Esophagus muscularis mucosa (tissue), 4 donors: Measurements from ENCODE around the gene ORM1. TPM values are rescaled to one million over a fixed set of nuclear protein-coding genes. Genes with fewer than 3 reads are reported as not detected.

Experiments
- DNase-seq: peaks from one replicate; pipeline ENCODE4 v3.0.0-alpha.2; 2017; ENCODE audit errors: extremely low spot score
- H3K27ac ChIP-seq, 4 donors: fragments of 200-600 bp; sonication (generic); replicated peaks in 1 of 4; 1 replicate in 3 of 4; 2 replicates in 1 of 4; pipeline ENCODE4 v1.5.1; 2016 to 2019; ENCODE audit warnings: mild to moderate bottlenecking in 1 of 4
- H3K27me3 ChIP-seq, 4 donors: fragments of 200-600 bp; sonication (generic); one replicate each; pipeline versions ENCODE4 v1.5.1 to v1.6.0; 2016 to 2019
- H3K36me3 ChIP-seq, 4 donors: fragments of 200-600 bp; sonication (generic); one replicate each; pipeline ENCODE4 v1.5.1; 2016 to 2019
- H3K4me1 ChIP-seq, 4 donors: fragments of 200-600 bp; sonication (generic); one replicate each; pipeline ENCODE4 v1.5.1; 2016 to 2019
- H3K4me3 ChIP-seq, 4 donors: fragments of 200-600 bp; sonication (generic); 1 replicate in 2 of 4; 2 replicates in 2 of 4; pipeline ENCODE4 v1.5.1; 2016 to 2019; ENCODE audit warnings: mild to moderate bottlenecking in 4 of 4, moderate library complexity in 1 of 4
- H3K9me3 ChIP-seq, 4 donors: fragments of 200-600 bp; sonication (generic); 1 replicate in 3 of 4; 2 replicates in 1 of 4; pipeline ENCODE4 v1.5.1; 2016 to 2019
- EP300 ChIP-seq: sonication (generic); formaldehyde crosslinking; IDR thresholded peaks from one replicate; pipeline ENCODE4 v1.6.1; 2017; ENCODE audit warnings: antibody characterized with exemption
- POLR2A ChIP-seq: fragments of 450-650 bp; IDR thresholded peaks from one replicate; pipeline ENCODE4 v1.6.1; 2017; ENCODE audit warnings: antibody characterized with exemption, moderate library complexity, mild to moderate bottlenecking, low read depth
- POLR2AphosphoS5 ChIP-seq, 2 donors: sonication (generic); formaldehyde crosslinking; IDR thresholded peaks; one replicate each; pipeline ENCODE4 v1.6.1; 2017; ENCODE audit warnings: antibody characterized with exemption in 2 of 2
- WGBS: methylation state at CpG from one replicate; pipeline ENCODE4 v1.1.5; 2018; 5-methylcytosine and 5-hydroxymethylcytosine counted together
- intact Hi-C: fragments of 100-400 bp; cut with DNase I; formaldehyde crosslinking; loops from one replicate; pipeline ENCODE4 v1.15.1; 2023
- total RNA-seq, 4 donors: library from RNA; depleted of rRNA; stranded (reverse); fragments of >200 nt; gene quantifications; one replicate each; pipeline versions ENCODE4 v1.1.0 to v1.2.1, GENCODE V29; 2016
- TF ChIP-seq, protein P1 (sequence below), 3 experiments: fragments of 200-600 bp in 2 of 3; fragments of 450-650 bp in 1 of 3; sonication (generic) in 2 of 3; IDR thresholded peaks; one replicate each; pipeline ENCODE4 v1.5.1; 2017 to 2019; ENCODE audit warnings: antibody characterized with exemption in 3 of 3, mild to moderate bottlenecking in 2 of 3, moderate library complexity in 1 of 3

ORM1 gene
- total RNA-seq, 4 donors from 2014 or later = 1.3 TPM; not detected in 3

DNA sequence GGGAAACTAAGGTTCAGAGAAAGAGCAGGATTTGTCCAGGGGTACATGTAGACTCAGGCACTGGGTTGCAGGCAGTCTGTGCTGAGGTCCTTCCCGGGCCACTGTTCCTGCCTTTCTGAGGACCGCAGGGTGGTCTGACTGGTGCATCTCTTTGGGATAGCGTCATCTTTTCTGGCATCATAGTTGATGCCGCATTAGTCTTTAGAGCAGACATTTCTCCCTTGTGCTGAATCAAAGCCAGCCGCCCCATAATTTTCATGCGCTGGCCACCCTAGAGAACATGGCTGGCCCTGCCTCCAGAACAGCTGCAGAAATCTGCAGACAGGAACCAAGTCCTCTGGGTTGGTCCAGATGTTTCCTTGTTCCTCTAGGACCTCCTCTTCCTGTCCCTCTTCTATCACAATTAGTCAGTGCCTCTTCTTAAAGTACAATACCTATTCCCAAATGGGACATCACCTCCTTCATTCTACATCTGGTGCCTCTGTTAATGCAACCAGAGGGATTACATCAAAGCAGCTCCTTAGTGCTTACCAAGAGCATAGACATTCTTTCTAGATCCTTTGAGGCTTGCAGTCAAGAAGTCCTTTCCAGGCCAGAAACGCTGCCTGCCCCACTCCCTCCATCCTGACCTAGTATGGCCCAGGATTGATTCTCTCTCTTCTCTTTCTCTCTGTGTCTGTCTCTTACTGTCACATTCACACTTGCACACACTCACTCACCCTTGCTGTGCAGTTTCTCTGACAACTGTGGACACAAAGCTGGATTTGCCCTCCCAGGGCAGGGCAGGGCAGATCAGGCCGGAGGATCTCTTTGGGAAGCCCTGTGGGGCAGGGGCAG lies 42.0 kb upstream of the ORM1 start:
- Histone ChIP-seq H3K27me3 (no peaks in the 10 kb centered on the region), H3K4me3 (no peak overlapping the region), H3K4me1 (peaks cover 0 to 5% (median 0%) of the 10 kb centered on the region in 4 donors), H3K9me3 (no peaks in the 10 kb centered on the region), H3K36me3 (peaks cover 0 to 3% (median 0%) of the 10 kb centered on the region in 4 donors), H3K27ac (no peak overlapping the region)
- TF ChIP-seq, protein P1, sequence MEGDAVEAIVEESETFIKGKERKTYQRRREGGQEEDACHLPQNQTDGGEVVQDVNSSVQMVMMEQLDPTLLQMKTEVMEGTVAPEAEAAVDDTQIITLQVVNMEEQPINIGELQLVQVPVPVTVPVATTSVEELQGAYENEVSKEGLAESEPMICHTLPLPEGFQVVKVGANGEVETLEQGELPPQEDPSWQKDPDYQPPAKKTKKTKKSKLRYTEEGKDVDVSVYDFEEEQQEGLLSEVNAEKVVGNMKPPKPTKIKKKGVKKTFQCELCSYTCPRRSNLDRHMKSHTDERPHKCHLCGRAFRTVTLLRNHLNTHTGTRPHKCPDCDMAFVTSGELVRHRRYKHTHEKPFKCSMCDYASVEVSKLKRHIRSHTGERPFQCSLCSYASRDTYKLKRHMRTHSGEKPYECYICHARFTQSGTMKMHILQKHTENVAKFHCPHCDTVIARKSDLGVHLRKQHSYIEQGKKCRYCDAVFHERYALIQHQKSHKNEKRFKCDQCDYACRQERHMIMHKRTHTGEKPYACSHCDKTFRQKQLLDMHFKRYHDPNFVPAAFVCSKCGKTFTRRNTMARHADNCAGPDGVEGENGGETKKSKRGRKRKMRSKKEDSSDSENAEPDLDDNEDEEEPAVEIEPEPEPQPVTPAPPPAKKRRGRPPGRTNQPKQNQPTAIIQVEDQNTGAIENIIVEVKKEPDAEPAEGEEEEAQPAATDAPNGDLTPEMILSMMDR (IDR thresholded peaks at IDR 0.05) = no peak
- WGBS = 83% methylated on average over 8 of the region's 8 CpGs
- intact Hi-C loops = no loop called here
- DNase-seq = no peak

DNA sequence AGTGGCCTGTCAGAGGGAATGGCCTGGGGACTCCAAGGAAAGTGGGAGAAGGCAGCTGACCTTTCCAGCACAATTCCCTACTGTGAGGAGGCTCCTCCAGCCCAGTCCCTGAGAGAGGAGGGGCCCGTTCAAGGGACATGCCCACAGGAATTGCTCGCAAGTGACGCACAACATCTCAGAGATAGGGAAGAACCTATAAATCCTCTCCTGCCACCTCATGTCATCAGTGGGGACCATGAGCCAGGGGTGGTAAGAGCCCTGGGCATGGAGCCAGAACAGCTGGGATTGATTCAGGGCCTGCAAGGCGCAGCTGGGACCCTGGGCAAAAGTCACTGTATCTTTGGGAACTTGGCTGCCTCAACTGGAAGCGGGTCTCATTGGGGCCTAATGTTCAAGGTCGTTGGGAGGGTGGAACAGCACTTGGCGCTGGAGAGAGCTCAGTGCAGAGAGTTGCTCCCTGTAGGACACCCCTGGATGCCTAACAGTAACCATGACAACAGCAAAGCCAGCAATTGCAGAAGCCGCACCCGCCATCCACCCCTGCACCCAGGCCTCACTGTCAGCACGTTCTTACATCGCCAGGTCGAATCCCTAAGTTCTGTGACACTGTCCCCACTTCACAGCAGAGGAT lies 41.3 kb upstream of the ORM1 start:
- no peak for DNase-seq
- Histone ChIP-seq H3K27ac (no peak overlapping the region), H3K27me3 (no peaks in the 10 kb centered on the region), H3K4me1 (peaks cover 0 to 5% (median 0%) of the 10 kb centered on the region in 4 donors), H3K36me3 (peaks cover 0 to 3% (median 0%) of the 10 kb centered on the region in 4 donors), H3K9me3 (no peaks in the 10 kb centered on the region), H3K4me3 (no peak overlapping the region)
- intact Hi-C loops = no loop called here
- WGBS = 95% methylated on average over 8 of the region's 12 CpGs
- TF ChIP-seq EP300 (no peak), POLR2AphosphoS5 (IDR thresholded peaks at IDR 0.05) (no peak), POLR2A (no peak)
- TF ChIP-seq, protein P1 (IDR thresholded peaks at IDR 0.05) = no peak

DNA sequence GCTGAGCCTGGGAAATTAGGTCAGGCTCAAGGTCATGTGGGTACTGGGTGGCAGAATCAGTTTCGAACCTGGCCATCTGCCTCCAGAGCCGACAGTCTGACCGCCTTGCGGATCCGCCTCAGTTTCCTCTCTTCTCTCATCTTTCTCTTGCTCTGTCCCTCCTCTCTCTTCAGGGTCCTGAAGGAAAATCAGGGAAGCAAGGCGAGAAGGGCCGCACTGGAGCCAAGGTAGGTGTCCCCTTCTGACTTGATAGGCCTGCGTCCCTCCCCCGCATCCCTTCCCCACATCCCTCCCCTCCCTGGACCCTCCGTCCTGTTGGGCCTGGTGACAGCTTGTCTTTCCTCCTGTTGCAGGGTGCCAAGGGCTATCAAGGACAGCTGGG lies 40.8 kb upstream of the ORM1 start:
- WGBS = 97% methylated on average over 10 of the region's 10 CpGs
- no peak for DNase-seq
- H3K9me3 ChIP-seq = no peaks in the 10 kb centered on the region
- H3K4me1 ChIP-seq = peaks cover 0 to 5% (median 0%) of the 10 kb centered on the region in 4 donors
- TF ChIP-seq POLR2AphosphoS5 (IDR thresholded peaks at IDR 0.05) (no peak), EP300 (no peak), POLR2A (no peak)
- TF ChIP-seq, protein P1 (IDR thresholded peaks at IDR 0.05) = no peak
- intact Hi-C loops = no loop called here
- no peak overlapping the region for H3K4me3 ChIP-seq
- H3K27me3 ChIP-seq = no peaks in the 10 kb centered on the region
- peaks cover 0 to 3% (median 0%) of the 10 kb centered on the region in 4 donors for H3K36me3 ChIP-seq
- no peak overlapping the region for H3K27ac ChIP-seq

DNA sequence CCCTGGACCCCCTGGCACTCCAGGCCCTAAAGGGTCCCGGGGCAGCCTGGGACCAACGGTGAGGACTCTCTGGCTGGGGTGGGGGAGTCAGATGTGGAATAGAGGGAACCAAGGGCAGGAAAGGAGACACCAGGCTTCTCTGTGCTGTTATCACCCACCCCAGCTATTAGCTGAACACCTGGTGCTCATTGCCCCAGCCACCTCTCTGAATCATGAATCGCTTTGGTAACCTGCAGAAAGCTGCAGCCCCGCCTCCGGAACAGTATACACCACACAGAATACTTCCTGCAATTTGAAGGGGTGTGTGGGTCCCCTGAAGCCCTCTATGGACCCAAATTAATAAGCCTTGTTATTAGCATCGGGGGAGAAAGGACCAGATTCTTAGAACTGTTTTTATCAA lies 40.4 kb upstream of the ORM1 start:
- TF ChIP-seq, protein P1 (IDR thresholded peaks at IDR 0.05) = no peak
- H3K4me1 ChIP-seq = peaks cover 0 to 5% (median 0%) of the 10 kb centered on the region in 4 donors
- H3K27me3 ChIP-seq = no peaks in the 10 kb centered on the region
- no peaks in the 10 kb centered on the region for H3K9me3 ChIP-seq
- no peak overlapping the region for H3K4me3 ChIP-seq
- no peak overlapping the region for H3K27ac ChIP-seq
- H3K36me3 ChIP-seq = peaks cover 0 to 3% (median 0%) of the 10 kb centered on the region in 4 donors
- intact Hi-C loops = no loop called here
- DNase-seq = no peak
- 90% methylated on average over 3 of the region's 6 CpGs for WGBS
